Activated CD8-positive, alpha-beta memory T cell treated with anti-CD3 and anti-CD28 coated beads, Interleukin-2, amount 50 U/mL, for 48 hours (primary cell): ENCODE data around the gene EPB42.
"Not testable (repeated sequence)": the region's sequence is repeated elsewhere in the genome, so short reads cannot be mapped to it uniquely, and the experiment has no call there.

Experiments
- DNase-seq: peaks from one replicate; pipeline ENCODE4 v3.0.0-alpha.2; 2020

Gene EPB42

DNA sequence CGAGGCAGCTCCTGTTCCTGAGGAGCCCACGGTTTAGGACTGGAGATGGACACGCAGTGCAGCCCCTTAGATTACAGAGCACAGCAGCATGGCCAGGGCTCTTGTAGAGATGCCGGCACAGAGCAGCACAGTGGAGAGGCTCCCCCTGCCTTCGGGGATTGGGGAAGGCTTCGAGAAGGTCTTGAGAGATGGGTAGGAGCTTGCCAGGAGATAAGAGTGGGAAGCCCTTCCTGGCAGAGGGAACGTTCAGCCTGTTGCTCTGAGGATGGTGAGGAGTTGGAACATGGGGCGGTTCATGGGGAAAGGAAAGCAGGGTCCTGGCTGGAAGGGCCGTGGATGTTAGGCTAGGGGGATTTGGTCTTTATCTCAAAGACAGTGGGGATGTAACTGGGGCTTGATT lies 10.0 kb downstream of the EPB42 start:
- DNase-seq = no peak

DNA sequence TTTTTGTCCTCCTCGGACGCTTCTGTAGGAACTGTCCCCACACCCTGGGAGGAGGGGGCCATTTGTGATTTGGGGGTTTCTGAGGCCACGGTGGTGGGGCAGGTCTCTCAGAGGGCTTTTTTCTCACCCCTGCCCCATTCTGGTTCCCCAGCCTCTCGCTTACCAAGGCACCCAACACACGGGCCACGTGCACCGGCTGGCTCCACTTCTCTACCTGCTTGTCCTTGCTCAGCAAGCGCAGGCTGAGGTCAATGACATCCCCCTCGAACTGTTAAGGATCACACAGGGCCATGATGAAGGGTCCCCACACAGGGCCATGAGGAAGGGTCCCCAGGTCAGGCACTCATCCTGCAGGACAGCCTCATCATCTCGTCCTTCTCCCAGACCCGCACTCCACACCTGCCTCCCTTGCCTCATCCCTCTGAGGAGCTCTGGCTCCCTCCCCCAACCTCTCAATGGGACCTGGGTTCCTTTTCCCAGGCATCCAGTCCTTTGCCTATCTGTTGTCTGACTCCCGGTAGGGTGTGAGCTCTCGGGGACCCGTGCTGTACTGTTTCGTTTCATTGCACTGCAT lies 10.6 kb downstream of the EPB42 start:
- DNase-seq = no peak

DNA sequence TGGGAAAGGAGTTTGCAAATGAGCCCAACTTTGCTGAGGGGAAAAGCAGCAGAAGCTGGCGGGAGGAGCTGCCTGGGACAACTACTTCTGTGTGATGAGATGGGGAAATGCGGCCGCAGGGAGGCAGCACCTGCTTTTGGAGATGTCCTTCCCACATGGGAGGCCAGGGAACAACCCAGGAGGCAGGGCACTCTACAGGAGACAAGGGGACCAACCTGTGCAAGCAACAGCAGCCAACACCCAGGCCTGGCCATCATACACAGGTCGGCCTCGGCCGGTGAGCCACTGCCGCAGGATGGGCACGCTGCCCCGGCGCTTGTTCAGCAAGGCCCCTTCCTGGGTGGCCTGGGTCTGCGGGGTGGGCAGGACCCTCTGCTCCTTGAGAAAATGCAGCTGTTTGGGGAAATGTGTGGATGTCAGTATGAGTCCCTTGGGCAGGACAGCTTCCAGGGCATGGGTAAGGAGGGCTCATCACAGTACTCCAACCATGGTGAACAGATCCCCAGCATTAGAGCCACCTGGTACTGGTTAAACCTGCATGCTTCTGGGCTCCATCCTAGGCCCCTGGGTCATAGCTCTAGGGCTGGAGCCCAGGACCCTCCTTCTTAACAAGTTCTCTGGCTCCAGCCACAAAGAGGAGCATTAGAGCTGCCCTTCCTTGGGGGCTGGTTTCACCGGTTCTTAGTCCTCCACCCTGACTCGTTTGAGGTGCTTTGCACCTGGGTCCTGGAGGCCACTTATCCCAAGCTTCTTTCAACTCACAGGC lies 11.6 kb downstream of the EPB42 start:
- DNase-seq = no peak

DNA sequence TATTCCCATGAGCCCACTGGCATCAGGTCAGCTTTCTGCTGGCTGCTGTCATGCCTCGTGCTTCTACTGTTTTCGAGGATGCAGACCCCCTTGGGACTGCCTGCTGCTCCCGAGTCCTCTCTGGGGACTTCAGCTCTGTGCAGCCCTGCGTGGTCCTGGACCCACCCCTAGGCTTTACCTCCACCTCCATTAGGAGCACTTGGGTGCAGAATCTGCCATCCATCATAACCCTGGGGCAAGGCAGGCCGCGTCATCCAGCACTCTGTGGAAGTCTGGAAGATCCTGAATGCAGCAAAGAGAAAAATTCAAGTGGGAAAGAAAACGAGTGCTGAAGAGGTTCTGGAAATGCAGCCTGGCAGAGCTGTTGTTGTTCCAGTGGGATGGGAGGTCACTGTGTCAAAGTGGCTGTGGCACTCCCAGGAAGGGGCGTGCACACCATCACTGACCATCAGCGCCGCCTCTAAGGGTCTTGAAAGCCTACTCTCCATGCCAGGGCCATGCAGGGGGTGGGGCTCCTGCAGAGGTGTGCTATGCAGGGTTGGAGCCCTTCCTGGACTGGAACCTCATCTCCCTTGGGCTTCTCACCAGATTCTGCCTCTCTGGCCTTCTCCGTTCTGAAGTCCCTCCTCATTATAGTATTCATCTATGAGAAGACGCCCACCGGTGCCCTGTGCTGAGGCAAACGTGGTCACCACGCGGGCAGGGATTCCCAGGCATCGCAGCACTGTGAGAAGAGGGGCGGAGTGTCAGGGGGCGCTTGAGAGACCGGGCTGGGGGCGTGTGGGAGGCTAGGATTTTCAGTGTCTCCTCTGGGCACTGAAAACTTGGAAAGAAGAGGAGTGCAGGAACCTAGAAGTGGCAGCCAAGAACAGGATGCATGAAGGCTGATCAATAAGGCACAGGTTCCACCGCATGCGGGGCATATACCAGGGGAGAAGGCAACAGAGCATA lies 12.5 kb downstream of the EPB42 start:
- no peak for DNase-seq

DNA sequence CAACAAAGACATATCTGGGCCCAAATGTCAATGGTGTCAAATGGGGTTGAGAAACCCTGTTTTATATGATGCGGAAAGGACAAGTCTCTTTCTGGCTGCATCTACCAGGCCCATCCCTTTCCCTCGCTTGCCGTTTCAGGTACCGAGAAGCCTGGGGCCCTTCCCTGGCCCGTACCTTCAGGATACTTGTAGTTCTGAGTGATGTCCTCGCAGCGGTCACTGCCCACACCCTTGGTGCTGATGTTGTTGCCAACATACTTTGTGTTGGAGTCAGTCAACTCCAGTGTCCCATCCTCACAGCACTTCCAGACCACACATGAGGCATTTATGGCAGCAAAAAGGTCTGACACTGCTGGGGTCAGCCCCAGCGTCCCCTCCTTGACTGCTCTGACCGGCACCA lies 13.8 kb downstream of the EPB42 start:
- DNase-seq = no peak

DNA sequence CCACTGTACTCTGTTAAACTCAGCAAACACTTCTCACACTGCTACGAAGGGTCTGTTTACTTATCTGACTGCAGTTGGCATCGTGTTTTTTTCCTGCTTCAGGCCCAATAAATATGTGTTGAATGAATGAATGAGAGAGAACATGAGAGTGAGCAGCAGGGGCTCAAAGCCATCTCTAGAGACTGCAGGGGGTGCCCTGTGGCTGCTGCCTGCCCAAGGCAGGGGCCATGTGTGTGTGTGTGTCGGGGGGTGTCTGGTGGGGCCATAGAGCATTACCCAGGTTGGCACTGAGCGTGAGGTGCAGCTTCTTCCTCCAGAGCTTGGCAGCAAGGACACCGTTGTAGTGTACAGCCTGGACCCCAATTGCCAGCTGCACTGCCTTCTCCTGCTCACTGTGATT lies 14.8 kb downstream of the EPB42 start:
- DNase-seq = no peak

DNA sequence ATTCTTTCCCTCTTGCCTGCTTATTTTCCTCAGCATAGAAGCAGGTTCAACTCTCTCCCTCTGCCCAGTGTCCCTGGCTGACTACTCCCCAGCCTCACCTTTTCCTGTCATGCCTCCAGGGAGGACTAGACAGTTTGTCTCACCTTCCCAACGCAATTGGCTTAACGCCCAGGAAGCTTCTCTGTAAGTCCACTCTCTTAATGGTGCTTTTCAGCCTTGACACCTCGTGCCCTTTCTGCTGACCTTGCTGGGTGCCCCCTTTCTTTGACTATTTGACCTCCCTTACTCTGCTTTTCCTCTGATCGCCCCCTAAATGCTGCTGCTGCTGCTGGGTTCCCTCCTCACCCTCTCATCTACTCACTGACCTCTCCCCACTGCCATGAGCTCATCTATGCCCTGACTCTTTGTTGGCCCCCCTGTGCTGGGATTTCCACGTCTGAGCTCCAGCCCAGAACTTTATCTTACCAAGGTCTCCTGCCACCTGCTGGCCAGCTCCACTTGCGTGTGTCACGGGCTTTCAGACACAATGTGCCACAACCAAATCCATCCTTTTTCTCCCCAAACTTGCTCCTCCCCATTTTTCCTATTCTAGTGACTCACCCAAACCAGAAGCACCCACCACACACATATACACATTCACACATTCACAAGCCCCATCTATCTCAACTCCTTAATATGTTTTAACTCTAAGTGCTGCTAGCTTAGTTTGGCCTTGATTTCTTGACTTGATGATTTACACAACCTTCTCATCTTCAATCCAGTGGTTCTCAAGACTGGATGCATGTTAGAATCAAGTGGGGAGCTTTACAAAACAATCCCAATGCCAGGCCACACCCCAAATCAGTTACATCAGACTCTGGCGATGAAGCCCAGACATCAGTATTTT lies 16.6 kb downstream of the EPB42 start:
- peak; percentile 67 for DNase-seq

DNA sequence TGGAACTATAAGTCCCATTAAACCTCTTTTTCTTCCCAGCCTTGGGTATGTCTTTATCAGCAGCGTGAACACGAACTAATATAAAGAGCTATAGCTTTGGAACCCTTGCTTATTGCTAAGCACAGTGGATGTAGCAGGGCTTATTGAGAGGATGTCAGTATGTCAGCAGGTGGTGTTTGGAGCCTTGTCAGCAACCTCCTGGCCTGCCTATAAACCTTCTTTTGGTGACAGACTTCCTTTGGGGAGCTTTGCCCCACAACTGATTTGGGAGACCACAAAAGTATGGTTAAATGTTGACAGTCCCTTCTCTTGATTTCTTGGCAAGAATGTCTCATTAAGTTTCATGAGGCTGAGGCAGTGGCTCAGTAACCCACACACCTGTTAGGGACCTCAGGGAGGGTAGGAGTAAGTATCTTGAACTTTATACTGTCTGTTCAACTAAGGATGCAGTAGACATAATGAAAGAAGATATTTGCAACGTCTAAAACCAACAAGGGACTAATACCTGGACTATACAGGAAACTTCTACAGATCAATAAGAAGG lies 20.8 kb downstream of the EPB42 start:
- no peak for DNase-seq

DNA sequence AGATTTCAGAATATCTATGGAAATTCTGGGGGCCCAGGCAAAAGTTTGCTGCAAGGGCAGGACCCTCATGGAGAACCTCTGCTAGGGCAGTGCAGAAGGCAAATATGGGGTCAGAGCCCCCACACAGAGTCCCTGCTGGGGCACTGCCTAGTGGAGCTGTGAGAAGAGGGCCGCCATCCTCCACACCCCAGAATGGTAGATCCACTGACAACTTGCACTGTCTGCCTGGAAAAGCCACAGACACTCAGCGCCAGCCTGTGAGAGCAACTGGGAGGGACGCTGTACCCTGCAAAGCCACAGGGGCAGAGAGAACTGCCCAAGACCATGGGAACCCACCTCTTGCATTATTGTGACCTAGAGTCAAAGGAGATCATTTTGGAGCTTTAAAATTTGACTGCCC lies 21.8 kb downstream of the EPB42 start:
- DNase-seq = no peak

DNA sequence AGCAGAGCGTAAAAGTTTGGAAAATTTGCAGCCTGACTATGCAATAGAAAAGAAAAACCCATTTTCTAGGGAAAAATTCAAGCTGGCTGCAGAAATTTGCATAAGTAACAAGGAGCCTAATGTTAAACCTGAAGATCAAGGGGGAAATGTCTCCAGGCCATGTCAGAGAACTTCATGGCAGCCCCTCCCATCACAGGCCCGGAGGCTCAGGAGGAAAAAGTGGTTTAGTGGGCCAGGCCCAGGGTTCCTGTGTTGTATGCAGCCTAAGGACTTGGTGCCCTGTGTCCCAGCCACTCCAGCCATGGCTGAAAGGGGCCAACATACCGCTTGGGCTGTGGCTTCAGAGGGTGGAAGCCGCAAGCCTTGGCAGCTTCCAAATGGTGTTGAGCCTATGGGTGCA lies 22.3 kb downstream of the EPB42 start:
- not testable (repeated sequence) for DNase-seq

DNA sequence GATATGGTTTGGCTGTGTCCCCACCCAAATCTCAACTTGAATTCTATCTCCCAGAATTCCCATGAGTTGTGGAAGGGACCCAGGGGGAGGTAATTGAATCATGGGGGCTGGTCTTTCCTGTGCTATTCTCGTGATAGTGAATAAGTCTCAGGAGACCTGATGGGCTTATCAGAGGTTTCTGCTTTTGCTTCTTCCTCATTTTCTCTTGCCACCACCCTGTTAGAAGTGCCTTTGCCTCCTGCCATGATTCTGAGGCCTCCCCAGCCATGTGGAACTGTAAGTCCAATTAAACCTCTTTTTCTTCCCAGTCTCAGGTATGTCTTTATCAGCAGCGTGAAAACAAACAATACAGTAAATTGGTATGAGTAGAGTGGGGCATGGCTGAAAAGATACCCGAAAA lies 23.0 kb downstream of the EPB42 start:
- not testable (repeated sequence) for DNase-seq

DNA sequence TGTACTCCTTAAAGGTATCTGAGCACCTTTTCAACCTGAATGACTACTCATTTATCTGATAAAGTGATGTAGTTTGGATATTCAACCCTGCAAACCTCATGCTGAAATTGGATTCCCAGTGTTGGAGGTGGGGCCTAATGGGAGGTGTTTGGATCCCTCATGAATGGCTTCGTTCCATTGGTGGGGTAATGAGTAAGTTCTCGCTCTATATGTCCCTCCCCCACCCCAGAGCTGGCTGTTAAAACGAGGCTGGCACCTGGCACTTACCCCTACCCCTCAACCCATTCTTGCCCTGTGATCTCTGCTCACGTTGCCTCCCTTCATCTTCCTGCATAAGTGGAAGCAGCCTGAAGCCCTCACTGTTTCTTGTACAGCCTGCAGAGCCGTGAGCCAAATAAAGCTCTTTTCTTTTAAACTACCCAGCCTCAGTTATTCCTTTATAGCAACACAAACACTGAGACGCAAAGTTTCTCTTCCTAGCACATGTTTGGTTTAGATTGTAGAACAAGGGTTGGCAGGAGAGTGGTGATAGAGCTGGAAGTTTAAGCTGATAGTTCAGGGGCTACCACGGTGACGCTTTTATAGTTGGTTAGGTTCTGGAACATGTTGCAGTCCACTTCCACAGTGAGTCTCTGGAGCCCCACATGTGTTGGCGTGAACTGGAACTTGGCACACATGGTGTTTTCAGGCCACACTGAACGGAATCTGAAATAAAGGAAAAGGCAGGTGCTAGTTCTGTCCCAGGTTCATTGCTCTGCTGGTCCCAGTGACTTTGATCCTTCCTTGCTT lies 23.9 kb downstream of the EPB42 start:
- DNase-seq = no peak

DNA sequence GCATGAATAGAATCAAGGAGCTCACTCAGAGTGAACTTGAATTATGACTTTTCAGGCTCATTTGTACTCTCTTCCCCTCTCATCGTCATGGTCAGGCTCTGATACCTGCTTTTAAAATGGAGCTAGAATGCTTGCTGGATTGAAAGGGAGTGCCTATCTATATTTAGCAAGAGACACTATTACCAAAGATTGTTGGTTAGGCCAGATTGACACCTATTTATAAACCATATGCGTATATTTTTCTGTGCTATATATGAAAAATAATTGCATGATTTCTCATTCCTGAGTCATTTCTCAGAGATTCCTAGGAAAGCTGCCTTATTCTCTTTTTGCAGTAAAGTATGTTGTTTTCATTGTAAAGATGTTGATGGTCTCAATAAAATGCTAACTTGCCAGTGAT lies 26.0 kb downstream of the EPB42 start:
- DNase-seq = no peak

DNA sequence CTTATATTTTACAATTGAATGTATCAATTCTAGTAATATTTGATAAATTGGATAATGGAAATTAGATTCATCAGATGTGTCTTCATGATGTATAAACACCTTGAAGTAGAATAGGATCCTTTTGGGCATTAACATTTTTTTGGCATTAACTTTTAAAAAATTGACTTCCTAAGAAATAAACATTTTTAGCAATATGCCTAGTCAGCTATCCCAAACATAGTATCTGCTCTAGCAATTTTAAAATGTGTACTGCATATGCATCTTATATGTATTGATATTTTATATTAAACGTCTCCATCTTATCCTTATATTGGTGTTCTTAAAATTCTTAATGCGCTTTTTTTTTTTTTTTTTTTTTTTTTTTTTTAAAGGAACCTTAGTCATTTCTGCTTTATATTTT lies 27.1 kb downstream of the EPB42 start:
- DNase-seq = no peak

DNA sequence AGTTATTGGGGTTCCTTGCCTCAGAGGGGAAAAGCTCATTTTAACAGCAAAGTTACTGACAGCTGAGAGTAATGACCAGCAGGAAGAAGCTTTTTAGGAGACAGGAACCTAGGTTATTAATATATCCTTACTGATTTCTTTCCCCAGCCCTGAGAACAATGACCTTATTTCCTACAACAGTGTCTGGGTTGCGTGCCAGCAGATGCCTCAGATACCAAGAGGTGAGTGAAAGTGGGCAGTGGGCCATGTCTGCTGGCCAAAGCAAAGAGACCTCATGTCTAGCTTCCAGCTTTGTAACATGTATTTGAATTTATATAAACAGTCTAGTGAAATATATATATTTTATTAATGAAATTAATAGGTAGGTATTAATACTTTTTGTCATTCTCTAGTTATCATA lies 30.6 kb downstream of the EPB42 start:
- no peak for DNase-seq

DNA sequence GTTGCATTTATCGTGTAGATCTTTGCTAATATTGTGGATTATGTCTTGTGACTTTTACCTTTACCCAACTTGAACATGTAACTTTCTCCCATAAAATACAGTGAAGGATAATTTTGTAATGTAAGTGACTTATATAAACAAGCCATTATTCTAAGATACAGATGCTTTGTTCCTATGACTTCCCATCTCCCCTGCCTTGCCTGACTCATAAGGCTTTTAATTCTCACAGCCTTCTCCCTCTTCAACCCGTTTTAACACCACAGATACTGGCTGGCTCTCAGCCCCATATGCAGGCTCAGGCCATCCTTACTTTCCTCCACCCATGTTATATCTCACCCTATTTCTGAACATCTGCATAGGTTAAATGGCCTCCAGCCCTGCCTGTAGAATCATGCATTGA lies 31.5 kb downstream of the EPB42 start:
- DNase-seq = no peak

DNA sequence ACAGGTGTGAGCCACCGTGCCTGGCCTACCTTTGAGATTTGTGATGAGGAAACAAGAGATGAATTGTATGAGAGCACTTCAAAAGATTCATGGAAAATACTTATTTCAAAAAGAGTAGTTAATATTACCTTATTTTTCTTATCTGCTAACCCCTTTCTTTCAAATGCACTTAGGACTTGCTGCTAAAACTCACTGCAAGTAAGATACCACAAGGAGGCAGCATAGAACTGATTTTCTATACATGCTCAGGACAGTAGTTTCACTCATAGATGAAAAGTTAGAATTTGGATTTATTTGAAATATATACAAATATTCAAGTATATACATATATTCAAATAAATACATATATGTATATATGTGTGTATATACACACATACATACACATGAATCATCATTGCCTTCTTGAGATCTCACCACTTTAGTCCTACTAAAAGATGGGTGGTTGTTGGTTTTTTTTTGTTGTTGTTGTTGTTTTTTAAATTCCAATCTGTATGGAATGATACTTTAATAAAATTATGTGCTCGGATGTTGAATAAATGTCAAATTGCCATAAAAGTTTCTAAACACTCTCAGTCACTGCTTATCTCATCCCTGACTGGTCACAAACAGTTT lies 33.2 kb downstream of the EPB42 start:
- DNase-seq = no peak

DNA sequence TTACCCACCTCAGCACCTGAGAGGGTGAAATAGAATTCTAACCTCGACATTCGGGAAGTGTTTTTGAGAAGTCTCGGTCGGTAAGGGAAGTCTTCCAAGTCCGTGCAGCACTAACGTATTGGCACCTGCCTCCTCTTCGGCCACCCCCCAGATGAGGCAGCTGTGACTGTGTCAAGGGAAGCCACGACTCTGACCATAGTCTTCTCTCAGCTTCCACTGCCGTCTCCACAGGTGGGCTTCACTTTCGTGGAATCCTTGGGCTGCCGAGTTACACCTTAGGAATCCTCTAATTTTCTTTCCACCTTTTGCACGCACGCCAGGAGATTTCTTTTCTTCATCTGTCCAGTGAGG lies 34.8 kb downstream of the EPB42 start:
- no peak for DNase-seq

DNA sequence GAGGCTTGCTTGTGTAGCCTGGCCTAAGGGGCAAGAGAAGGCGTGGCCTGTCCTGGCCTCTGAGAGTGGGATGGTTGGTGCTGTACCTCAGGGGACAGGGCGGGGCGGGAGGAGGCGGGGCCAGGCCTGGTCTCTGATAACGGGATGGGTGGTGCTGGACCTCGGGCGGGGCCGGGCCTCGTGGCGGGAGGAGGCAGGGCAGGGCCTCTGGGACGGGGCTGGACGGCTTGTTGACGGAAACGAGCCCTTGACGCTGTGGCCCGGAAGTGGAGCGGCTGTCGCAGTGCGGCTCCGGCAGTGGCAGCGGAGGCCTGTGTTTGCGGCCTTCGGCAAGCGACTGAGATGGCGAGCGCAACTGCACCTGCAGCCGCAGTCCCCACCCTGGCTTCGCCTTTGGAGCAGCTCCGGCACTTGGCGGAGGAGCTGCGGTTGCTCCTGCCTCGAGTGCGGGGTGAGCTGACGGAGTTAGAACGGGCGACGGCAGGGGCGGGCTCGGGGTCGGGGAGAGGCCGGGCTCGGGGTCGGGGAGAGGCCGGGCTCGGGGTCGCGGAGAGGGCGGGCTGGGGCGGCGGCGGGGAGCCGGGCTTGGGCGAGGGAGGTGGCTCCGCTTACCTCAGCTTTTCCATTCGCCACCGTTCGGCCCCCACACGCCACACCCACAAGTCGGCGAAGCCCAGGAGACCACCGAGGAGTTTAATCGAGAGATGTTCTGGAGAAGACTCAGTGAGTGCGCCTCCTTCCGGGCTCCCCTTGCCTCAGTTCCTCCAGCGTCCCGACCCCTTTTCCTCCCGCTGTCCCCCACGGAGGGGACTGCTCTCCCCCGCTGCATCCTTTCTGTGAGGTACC lies 35.4 kb downstream of the EPB42 start, which contains the start of gene CCNDBP1:
TSS of gene CCNDBP1 (plus strand) at position 247 of the 846 bp plus-strand sequence. CDS start at position 343, 96 bp downstream.
- DNase-seq = peak; percentile 95
